Fibroblast of skin of scalp (primary cell): Measurements from ENCODE around the gene VNN1.
A peak's percentile ranks its signal among the peaks of the same experiment; 100 is the strongest.
"Not testable (repeated sequence)": the region's sequence is repeated elsewhere in the genome, so short reads cannot be mapped to it uniquely, and the experiment has no call there.

ENCODE experiments used
- DNase-seq: peaks from one replicate; pipeline ENCODE4 v3.0.0-alpha.2; 2013

The VNN1 gene

DNA sequence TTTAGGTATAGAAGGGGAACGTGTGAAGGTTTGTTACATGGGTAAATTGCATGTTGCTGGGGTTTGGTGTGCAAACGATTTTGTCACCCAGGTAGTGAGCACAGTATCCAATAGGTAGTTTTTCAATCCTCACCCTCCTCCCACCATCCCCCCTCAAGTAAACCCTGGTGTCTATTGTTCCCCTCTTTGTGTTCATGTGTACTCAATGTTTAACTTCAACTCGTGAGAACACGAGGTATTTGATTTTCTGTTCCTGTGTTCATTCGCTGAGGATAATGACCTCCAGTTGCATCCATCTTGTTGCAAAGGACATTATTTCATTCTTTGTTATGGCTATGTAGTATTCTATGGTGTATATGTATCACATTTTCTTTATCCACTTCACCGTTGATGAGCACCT is 11.6 kb upstream of the VNN1 start:
- no peak for DNase-seq

DNA sequence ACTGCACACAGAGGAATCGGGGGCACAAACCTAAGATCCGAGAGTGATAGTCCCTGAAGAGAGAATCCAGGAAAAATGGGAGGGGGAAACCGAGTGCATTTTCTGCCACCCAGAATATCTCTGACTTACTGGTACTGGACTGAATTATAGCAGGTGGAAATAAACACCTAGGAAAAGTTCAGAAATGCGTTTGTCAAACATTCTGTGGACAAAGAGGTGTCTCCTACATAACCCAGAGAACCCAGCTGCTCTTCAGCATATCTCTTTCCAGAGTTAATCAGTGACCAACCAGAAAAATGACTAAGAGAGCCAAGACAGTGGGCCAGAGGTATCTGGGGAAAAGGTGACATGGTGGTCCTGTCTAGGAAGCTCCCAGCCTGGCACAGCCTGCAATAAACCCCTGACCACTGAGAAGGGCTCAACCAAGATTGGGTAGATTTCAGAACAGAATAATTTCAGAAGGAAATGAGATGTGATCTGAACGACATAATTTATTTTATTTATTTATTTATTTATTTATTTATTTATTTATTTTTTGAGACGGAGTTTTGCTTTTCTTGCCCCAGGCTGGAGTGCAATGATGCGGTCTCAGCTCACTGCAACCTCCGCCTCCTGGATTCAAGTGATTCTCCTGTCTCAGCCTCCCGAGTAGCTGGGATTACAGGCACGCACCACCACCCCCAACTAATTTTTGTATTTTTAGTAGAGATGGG is 6.0 kb upstream of the VNN1 start:
- DNase-seq, result no peak

DNA sequence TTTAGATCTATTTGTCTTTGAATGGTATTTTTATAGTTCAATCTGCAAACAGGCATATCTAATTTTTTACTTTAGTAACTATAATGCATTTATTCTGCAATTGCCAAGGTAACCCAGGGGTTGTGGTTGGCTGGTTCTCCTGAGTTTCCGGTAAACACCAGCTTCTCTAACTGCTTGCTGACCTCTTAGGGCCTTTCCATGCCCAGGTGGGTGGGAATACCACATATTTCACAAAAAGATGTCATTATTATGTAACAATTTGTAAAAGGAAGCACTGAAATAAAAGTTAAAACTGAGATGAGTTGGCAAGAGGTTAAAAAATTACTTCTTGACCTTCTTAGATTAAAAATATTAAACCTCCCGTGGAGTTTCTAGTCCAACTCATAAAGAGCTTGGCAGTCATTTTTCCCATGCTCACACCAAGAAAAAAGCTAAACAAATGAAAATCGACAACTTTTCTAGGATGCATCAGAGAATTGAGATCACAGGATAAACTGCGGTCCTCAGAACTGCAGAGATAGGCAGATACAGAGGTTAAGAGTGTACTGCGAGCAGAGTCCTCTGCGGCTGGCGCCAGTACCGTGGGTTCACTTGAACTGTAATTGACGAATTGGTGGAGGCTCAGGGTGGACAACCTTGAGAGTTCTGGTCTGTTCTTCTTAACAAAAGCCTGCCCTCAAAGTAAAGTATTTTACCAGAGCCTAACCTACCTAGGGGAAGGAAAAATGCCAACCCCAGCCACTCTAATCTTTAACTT is 2.2 kb upstream of the VNN1 start:
- no peak for DNase-seq

DNA sequence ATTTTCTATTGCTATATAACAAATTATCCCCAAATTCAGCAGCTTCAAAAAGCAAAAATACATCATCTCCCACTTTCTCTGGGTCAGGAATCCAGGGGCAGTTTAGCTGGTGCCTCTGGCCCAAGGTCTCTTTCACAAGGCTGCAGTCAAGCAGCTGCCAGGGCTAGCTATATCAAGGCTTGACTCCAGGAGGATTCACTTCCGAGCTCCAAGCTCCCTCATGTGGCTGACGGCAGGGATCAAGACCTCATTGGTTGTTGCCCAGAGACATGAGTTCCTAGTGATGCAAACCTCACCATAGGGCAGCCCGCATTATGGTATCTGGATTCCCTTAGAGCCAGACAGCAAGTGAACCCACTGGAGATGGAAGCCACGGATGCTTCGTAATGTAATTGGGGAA is 1.3 kb upstream of the VNN1 start:
- peak; percentile 19 for DNase-seq

DNA sequence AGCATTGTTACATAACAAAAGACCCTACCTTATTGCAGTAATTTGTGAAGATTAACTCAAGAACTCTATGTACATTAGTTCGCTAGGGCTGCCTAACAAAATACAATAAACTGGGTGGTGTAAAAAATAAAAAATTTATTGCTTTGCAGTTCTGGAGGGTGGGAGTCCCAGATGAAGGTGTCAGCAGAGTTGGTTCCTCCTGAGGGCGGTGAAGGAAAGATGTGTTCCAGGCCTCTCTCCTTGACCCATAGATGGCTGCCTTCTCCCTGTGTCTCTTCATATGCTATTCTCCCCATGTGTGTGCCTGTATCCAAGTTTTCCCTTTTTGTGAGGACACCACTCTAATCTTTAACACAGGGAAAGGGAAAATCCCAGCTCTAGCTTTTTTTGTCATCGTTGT is 305 bp upstream of the VNN1 start:
- DNase-seq, result no peak

DNA sequence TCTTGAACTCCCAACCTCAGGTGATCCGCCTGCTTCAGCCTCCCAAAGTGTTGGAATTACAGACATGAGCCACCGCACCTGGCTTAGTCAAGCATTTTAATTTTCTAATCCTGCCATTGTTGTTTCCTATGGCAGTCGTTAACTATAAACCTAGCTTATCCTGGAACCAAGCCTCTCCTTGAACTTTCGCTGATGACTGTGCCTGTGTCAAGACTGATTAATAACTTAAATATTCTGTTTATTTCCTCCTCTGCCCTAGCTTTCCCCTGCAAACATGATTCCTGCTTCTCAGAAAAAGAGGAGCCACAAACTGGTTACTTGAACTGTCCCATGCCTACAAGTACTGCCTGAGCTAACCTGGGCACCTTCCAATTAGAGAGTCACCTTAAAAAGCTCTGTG is 1.5 kb downstream of the VNN1 start:
- no peak for DNase-seq

DNA sequence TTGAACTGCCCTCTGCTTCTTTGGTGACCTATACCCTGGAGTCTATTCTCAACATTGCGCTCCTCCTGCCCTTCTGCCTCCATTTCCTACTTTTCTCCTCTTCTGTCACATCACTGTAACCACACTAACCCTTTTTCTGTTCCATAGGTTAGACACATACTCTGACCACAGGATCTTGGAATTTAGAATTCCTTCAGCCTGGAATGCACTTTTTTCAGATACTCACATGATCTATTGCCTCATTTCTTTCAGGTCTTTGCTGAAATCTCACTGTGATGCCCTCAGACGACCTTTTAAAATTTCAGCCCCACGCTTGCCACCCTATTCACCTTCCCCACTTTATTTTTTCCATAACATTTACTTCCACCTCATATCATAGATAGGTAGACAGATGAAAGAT is 5.1 kb downstream of the VNN1 start:
- DNase-seq, result no peak

DNA sequence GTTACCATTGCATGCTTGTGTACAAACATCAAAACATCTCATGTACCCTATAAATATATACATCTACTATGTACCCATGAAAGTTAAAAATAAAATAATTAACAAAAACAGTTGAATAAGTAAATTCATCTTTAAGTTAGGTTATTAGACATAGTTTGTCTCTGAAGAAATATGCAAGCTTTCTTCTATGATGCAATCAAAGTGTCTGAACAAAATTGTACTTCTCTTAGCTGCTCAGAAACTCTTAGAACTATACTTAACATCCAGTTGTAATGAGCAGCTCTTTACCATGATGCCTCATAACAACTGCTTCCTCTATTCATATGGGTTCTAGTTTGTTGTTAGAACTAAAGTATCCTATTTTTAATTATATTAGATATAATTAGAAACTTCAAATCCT is 5.9 kb downstream of the VNN1 start:
- DNase-seq, result no peak

DNA sequence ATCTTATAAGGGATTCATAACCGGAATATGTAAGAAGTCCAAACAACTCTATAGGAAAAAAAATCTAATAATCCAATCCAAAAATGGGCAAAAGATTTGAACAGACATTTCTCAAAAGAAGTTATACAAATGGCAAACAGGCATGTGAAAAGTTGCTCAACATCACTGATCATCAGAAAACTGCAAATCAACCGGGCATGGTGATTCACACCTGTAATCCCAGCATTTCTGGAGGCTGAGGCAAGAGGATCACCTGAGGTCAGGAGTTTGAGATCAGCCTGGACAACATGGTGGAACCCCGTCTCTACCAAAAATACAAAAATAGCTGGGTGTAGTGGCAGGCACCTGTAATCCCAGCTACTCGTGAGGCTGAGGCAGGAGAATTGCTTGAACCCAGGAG is 7.1 kb downstream of the VNN1 start:
- DNase-seq, result not testable (repeated sequence)

DNA sequence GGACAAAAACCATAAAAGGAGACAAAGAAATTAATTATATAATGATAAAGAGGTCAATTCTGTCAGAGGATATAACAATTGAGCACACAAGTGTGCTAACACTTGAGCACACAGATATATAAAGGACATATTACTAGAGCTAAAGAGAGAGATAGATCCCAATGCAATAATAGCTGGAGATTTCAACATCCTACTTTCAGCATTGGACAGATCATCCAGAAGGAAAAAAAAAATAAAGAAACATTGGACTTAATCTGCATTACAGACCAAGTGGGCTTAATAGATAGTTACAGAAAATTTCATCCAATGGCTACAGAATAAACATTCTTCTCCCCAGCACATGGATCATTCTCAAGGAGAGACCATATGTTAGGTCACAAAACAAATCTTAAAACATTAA is 9.9 kb downstream of the VNN1 start:
- DNase-seq, result no peak

DNA sequence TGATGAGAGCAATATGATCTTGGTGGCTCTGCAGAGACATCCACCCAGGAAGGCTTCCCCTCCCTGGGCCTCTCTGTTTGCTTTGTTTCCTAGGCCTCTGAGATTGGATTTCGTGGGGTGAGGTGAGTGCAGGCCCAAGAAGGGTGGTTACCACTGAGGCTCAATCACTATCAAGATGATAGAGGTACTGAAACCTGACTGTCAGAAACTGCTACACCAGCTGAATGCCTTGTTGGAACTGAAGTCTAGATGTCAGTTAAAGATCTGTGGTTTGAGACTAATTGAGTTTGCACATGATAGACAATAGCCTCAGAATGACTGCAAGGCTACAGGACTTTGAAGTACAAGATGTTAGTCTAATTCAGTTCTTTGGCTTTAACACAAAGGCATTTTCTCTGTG is 15.2 kb downstream of the VNN1 start:
- no peak for DNase-seq

DNA sequence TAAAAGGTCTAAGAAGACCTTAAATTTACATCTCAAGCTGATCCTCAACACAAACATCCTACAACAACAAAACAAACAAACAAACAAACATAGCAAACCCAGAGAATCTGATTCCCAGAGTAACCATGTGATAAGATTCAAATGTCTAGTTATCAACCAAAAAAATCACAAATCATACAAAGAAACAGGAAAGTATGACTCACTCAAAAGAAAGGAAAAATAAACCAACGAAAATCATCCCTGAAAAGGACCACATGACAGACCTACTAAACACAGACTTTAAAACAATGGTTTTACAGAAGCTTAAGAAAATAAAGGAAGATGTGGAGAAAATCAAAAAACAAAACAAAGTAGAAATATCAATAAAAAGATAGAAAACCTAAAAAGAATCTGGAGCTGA is 18.1 kb downstream of the VNN1 start:
- no peak for DNase-seq

DNA sequence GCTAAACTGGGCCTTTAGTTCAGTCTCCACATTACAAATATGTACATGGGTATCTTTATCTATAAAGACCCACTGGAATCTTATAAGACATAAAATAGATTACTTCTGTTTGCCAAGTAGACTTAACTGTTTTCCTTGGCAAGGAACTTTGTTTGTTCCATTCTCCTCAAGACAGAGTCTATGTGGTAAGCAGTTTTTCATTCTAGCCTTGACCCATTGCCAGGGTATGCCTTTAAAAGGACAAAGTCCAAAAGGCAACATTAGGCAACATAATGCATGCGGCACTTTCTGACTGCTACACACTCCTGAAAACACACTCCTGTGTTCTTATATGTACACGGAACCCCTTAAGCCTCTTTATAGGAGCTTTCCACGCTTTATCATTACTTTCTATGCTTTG is 20.4 kb downstream of the VNN1 start:
- no peak for DNase-seq

DNA sequence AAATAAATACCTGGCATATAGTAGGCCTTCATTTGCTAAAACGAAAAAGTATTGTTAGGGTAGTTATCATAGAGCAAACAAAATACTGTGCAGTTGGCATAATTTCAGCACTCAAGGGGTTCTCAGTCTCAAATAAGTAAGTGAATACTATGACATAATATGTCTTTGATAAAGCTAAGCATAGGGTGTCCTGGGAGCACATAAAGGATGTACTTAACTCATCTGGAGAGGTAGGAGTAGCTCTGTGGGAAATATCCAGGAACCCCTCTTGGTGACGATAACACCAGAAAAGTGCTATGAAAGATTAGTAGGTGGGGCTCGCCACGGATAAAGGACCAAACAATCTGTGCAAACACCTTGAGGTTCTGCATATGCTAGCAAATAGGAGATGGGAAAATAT is 23.2 kb downstream of the VNN1 start:
- DNase-seq, result no peak

DNA sequence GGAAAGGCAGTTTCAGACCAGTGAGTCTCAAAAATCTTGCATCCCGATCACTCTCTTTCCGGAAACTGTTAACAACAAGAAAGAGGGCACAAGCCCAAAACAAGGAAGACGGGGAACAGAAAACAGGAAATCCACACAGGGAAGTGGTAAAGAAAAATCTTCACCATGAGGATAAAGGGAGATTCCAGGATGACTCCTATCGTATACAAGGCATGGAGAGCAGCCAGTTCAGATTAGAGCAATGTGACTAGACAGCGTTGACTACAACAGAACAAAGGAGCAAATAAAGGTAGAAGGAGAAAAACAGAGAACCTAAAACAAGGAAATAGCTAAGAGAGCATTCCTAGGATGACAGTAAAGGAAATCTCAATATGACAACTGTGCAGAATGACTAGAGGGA is 26.5 kb downstream of the VNN1 start:
- DNase-seq, result no peak

DNA sequence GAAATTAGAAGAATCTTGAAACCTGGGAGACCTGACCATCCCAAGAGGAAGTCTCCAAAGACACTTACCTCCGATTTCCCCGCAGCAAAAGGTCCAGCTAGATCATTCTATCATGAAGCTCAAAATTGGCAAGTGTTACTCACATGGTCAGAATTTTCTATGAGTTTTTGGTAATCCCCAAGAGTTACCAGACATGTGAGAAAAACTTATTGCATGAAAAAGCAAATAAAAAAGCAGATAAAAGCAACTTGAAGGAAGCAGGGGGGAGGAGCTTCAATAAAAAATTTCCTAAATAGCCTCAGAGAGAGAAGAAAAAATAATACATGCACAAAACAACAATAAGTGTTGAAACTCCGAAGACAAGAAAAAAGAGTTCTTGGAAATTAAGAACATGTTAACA is 27.3 kb downstream of the VNN1 start:
- no peak for DNase-seq

DNA sequence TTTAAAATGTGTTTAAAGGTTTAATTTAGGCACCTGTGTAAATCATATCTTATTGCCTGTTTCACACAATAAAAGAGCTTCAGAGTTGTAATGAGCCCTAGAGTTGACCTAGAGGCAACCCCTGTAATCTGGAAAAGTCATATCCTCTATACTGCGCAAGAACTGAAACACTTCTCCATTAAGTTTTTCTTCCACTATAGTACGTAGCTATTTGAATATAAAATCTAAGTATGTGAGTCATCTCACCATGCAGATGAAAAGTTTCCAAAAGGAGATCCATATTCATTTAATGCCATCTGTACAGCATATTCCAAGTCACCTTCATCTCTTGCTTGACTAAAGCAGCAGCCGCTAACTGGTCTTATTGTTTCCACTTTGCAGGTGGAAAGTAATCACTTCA is 28.8 kb downstream of the VNN1 start:
- DNase-seq, result no peak

DNA sequence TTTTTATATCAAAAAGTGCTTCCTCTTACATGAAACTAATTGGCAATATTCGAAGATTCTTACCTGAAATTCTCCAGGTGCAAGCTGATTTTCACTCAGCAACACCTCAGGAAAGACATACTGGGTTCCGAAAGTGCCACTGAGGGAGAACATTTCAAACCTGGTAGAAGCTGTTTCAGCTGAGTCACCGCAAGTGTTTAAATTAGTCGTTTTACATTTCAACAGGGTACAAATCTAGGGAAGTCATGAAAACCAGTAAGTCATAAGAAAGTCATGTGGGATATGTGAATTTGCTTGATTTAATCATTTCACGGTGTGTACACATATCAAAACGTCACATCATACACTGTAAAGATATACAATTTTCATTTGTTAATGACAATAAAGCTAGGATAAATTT is 29.6 kb downstream of the VNN1 start:
- no peak for DNase-seq

DNA sequence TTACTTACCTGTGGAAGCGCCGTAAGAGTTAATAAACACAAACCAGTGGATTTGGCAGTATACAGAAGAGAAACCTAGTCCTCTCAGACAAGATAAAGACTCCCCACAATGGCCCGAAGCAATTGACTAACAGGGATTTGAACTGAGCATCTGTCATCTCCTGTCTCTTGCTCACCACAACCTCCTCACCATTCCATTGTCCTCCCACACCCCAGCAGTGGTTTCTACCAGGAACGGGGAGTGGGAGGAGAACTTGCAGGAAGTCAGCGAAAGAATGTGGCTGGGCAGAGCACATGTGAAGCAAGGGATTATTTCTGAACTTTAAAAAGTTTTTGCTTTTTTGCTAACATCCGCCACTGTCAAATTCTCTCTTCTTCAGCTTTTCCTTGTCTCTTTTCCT is 30.3 kb downstream of the VNN1 start:
- DNase-seq, result peak; percentile 6

DNA sequence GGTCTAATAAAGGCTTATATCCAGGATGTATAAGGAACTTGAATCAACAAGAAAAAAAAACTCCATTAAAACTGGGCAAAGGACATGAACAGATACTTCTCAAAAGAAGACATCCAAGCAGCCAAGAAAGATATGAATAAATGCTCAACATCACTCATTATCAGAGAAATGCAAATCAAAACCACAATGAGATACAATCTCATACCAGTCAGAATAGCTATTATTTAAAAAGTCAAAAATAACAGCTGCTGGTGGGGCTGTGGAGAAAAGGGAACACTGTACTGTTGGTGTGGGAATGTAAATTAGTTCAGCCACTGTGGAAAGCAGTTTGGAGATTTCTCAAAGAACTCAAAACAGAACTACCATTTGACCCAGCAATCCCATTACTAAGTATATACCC is 34.8 kb downstream of the VNN1 start:
- not testable (repeated sequence) for DNase-seq

DNA sequence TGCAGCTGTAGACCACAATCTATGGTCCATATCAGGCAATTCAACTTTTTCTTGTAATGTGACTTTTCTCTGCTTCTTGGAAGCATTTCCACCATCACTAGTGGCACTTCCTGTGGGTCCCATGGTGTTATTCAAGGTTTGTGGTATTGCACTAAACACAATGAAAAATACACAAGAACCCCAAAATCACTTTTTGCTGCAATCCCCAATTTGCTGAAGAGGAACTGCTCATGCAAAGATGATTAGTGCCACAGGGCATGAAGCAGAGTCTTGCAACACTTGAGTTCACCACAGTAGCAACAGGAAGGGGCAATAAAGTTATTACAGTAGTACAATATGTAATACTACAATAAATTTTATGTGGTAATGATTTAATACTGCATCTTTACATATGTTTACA is 38.1 kb downstream of the VNN1 start:
- no peak for DNase-seq

DNA sequence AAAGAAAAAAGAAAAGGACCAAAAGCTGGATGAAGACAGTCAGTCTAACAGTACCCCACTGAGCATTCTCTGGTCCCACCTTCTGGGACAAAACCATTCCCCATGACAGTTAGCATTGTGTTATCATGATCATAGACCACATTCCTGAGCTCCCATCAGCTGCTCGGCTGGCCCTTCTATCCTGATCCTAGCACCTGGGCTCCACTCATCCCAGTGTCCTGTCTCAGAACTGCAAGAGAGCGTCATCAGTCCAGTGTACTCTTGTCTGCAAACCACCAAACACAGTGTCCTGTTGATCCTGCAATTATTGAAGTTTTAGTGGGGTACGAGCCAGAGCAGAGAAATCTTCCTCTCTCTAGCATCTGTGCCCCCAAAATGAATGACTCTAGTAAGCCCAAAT is 38.9 kb downstream of the VNN1 start:
- no peak for DNase-seq

DNA sequence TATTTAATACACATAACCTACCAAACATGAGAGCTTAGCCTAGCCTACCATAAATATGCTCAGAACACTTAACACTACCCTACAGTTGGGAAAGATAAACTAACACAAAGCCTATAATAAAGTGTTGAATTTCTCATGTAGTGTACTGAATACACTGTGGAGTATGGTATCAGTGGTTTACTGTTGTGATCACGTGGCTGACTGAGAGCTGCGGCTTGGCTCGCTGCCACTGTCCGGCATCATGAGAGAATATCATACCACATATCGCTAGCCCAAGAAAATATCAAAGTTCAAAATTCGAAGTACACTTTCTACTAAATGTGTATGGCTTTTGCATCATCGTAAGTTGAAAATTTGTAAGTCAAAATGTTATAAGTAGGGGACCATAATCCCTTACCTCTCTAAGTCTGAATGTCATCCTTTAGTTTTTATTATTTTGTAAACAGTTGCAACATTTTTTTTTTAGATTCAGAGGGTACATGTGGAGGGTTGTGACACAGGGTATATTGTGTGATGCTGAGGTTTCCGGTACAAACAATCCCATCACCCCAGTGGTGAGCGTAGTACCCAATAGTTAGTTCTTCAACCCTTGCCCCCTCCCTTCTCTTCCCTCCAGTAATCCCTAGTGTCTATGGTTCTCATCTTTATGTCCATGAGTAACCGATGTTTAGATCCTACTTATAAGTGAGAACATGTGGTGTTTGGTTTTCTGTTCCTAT is 40.3 kb downstream of the VNN1 start:
- DNase-seq, result no peak

DNA sequence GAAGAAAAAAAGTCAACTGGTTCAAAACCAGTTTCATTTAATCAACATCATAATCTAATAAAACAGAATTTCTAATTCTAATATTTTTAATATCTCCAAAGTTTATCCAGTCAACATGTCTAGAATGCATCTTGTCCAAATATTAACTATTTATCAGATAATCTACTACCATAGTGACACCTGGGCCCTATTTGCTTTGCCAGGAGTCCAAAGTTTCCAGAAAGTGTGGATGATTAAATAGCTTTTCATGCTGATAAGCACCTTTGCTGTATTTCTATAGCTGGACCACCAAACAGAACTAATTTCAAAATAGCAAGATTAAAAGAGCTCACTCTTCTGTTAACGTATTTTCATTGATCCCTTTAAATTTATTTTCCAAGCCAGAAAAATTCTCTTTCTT is 42.6 kb downstream of the VNN1 start:
- no peak for DNase-seq
